ENCODE results near the gene GSK3A. TPM values are rescaled to one million over a fixed set of nuclear protein-coding genes. Genes with fewer than 3 reads are reported as not detected.

Gene GSK3A
- total and polyA plus RNA-seq, 9 of the 15 experiments (the other 6 are each of a cell fraction or from before 2014, with no cell fraction given), result 0.62 to 90.7 (median 33.3) TPM

GRCh38 chr19:42281827-42282762 is 39.7 kb upstream of the GSK3A start (continued):
- TF ChIP-seq CUX1 (CRISPR knock-in tag; IDR thresholded peaks at IDR 0.05) (no peak), SP2 (IDR thresholded peaks at IDR 0.05; ENCODE audit: extremely low read depth, low read depth, low read length, poor library complexity, severe bottlenecking) (no peak), TOE1 (IDR thresholded peaks at IDR 0.05; ENCODE audit: borderline replicate concordance) (0 out of 2 replicates have a peak, but pooled peaks have one; percentile 30), TOE1 (CRISPR knock-in tag; IDR thresholded peaks at IDR 0.05; ENCODE audit: borderline replicate concordance, low read depth) (no peak), NKRF (IDR thresholded peaks at IDR 0.05; ENCODE audit: borderline replicate concordance) (no peak), LEF1 (IDR thresholded peaks at IDR 0.05) (no peak), JUND (IDR thresholded peaks at IDR 0.05; ENCODE audit: borderline replicate concordance, low read depth, low read length) (peak; percentile 98), JUND (tag; IDR thresholded peaks at IDR 0.05; ENCODE audit: borderline replicate concordance, low read depth, low read length) (peak; percentile 90; the same call in 2 of the 3 replicates), ZNF431 (CRISPR knock-in tag; IDR thresholded peaks at IDR 0.05) (no peak), VEZF1 (CRISPR knock-in tag; IDR thresholded peaks at IDR 0.05) (peak; percentile 83), SMARCA4 (IDR thresholded peaks at IDR 0.05) (peak; percentile 63; the same call in 1 of the 2 replicates), ZNF24 (IDR thresholded peaks at IDR 0.05) (no peak), MYC (IDR thresholded peaks at IDR 0.05; ENCODE audit: low read depth, low read length) (no peak), MYC (CRISPR knock-in tag; IDR thresholded peaks at IDR 0.05; ENCODE audit: borderline replicate concordance, low read depth) (peak; percentile 43; the same call in 1 of the 2 replicates), POLR2AphosphoS2 (IDR thresholded peaks at IDR 0.05; ENCODE audit: low read length) (no peak), SRSF9 (IDR thresholded peaks at IDR 0.05; ENCODE audit: borderline replicate concordance, low read depth, low read length) (no peak), THRA (IDR thresholded peaks at IDR 0.05) (no peak)
